Activated T-helper 2 cell treated with anti-CD3 and anti-CD28 coated beads, Interferon-gamma antibody, Interleukin-2, Interleukin-4, amounts not matched to agents 10 μg/mL and 5 μg/mL and 100 μg/mL, durations not matched to agents 14 hours and 24 hours and 36 hours (primary cell): ENCODE measurements around the gene SFXN1. TPM values are rescaled to one million over a fixed set of nuclear protein-coding genes. Genes with fewer than 3 reads are reported as not detected.

Experiments
- DNase-seq: peaks from one replicate; pipeline ENCODE4 v3.0.0; 2021; ENCODE audit warnings: low spot score
- H3K27ac Mint-ChIP-seq: one replicate; pipeline ENCODE4 v1.8.0; 2021; ENCODE audit warnings: mixed read lengths
- H3K27me3 Mint-ChIP-seq: one replicate; pipeline ENCODE4 v1.8.0; 2021; ENCODE audit warnings: low read depth, mixed read lengths
- H3K36me3 Mint-ChIP-seq: one replicate; pipeline ENCODE4 v1.8.0; 2021; ENCODE audit warnings: low read depth, mixed read lengths
- H3K4me1 Mint-ChIP-seq: one replicate; pipeline ENCODE4 v1.8.0; 2021; ENCODE audit warnings: low read depth, mixed read lengths
- H3K4me3 Mint-ChIP-seq: one replicate; pipeline ENCODE4 v1.8.0; 2021; ENCODE audit warnings: low read depth, mild to moderate bottlenecking, moderate library complexity, mixed read lengths
- H3K9me3 Mint-ChIP-seq: one replicate; pipeline ENCODE4 v1.8.0; 2021; ENCODE audit warnings: mixed read lengths
- intact Hi-C: fragments of 100-400 bp; cut with micrococcal nuclease; formaldehyde crosslinking; loops from one replicate; pipeline ENCODE4 v1.15.1; 2023
- total RNA-seq: library from RNA; stranded (reverse); gene quantifications from 2 replicates; pipeline ENCODE4 v1.2.3, GENCODE V29; 2022

The SFXN1 gene
- total RNA-seq, 1 donor from 2014 or later = 318 TPM

- H3K27ac Mint-ChIP-seq = no peak overlapping the region
- H3K9me3 Mint-ChIP-seq = no peaks in the 10 kb centered on the region
- H3K4me1 Mint-ChIP-seq = peaks cover 19% of the 10 kb centered on the region
- intact Hi-C loops = loop anchor here (5.0 kb wide), 1 partner anchor 504 kb away; no protein-coding TSS in a partner anchor
- H3K27me3 Mint-ChIP-seq = peaks cover 43% of the 10 kb centered on the region
- no peak for DNase-seq
- no peak overlapping the region for H3K4me3 Mint-ChIP-seq
- H3K36me3 Mint-ChIP-seq = no peaks in the 10 kb centered on the region
These were observed 22.1 kb upstream of the SFXN1 start for GRCh38 chr5:175456105-175456742.

- Mint-ChIP-seq H3K4me1 (peaks cover 19% of the 10 kb centered on the region), H3K4me3 (no peak overlapping the region), H3K36me3 (no peaks in the 10 kb centered on the region), H3K27ac (no peak overlapping the region), H3K9me3 (no peaks in the 10 kb centered on the region), H3K27me3 (peaks cover 34% of the 10 kb centered on the region)
- no peak for DNase-seq
- intact Hi-C loops = loop anchor here (5.0 kb wide), 1 partner anchor 505 kb away; no protein-coding TSS in a partner anchor
These were observed 20.9 kb upstream of the SFXN1 start for GRCh38 chr5:175457466-175457865.

GRCh38 chr5:175460126-175460525, 18.2 kb upstream of the SFXN1 start:
- DNase-seq = no peak
- no peak overlapping the region for H3K27ac Mint-ChIP-seq
- H3K36me3 Mint-ChIP-seq = no peaks in the 10 kb centered on the region
- intact Hi-C loops = no loop called here
- H3K9me3 Mint-ChIP-seq = no peaks in the 10 kb centered on the region
- H3K4me1 Mint-ChIP-seq = peaks cover 25% of the 10 kb centered on the region
- H3K4me3 Mint-ChIP-seq = no peak overlapping the region
- peaks cover 18% of the 10 kb centered on the region for H3K27me3 Mint-ChIP-seq

- no peaks in the 10 kb centered on the region for H3K9me3 Mint-ChIP-seq
- H3K4me1 Mint-ChIP-seq = peaks cover 25% of the 10 kb centered on the region
- DNase-seq = no peak
- intact Hi-C loops = no loop called here
- H3K27me3 Mint-ChIP-seq = peaks cover 15% of the 10 kb centered on the region
- no peaks in the 10 kb centered on the region for H3K36me3 Mint-ChIP-seq
- H3K27ac Mint-ChIP-seq = no peak overlapping the region
- no peak overlapping the region for H3K4me3 Mint-ChIP-seq
These were observed 17.8 kb upstream of the SFXN1 start for GRCh38 chr5:175460552-175460951.

- intact Hi-C loops = no loop called here
- H3K9me3 Mint-ChIP-seq = no peaks in the 10 kb centered on the region
- peaks cover 13% of the 10 kb centered on the region for H3K27me3 Mint-ChIP-seq
- peaks cover 24% of the 10 kb centered on the region for H3K4me1 Mint-ChIP-seq
- no peak for DNase-seq
- H3K36me3 Mint-ChIP-seq = no peaks in the 10 kb centered on the region
- no peak overlapping the region for H3K27ac Mint-ChIP-seq
- H3K4me3 Mint-ChIP-seq = no peak overlapping the region
These were observed 17.0 kb upstream of the SFXN1 start for GRCh38 chr5:175461370-175461769.

- Mint-ChIP-seq H3K27me3 (peaks cover 10% of the 10 kb centered on the region), H3K4me3 (no peak overlapping the region), H3K27ac (no peak overlapping the region), H3K9me3 (no peaks in the 10 kb centered on the region), H3K4me1 (peaks cover 18% of the 10 kb centered on the region), H3K36me3 (no peaks in the 10 kb centered on the region)
- intact Hi-C loops = no loop called here
- no peak for DNase-seq
These were observed 14.7 kb upstream of the SFXN1 start for GRCh38 chr5:175463641-175464040.

- Mint-ChIP-seq H3K27me3 (peaks cover 5% of the 10 kb centered on the region), H3K4me1 (peaks cover 15% of the 10 kb centered on the region), H3K4me3 (no peak overlapping the region), H3K27ac (no peak overlapping the region), H3K36me3 (no peaks in the 10 kb centered on the region), H3K9me3 (no peaks in the 10 kb centered on the region)
- intact Hi-C loops = no loop called here
- DNase-seq = peak; percentile 63
These were observed 14.1 kb upstream of the SFXN1 start for GRCh38 chr5:175464074-175464941.

GRCh38 chr5:175464942-175465233, 13.5 kb upstream of the SFXN1 start:
- no peaks in the 10 kb centered on the region for H3K9me3 Mint-ChIP-seq
- no peak for DNase-seq
- H3K4me3 Mint-ChIP-seq = no peak overlapping the region
- peaks cover 5% of the 10 kb centered on the region for H3K27me3 Mint-ChIP-seq
- intact Hi-C loops = loop anchor here (1.0 kb wide), 1 partner anchor 13 kb away; the partner anchor contains the start of gene SFXN1
- peaks cover 15% of the 10 kb centered on the region for H3K4me1 Mint-ChIP-seq
- H3K36me3 Mint-ChIP-seq = no peaks in the 10 kb centered on the region
- no peak overlapping the region for H3K27ac Mint-ChIP-seq

- Mint-ChIP-seq H3K4me3 (no peak overlapping the region), H3K4me1 (peaks cover 11% of the 10 kb centered on the region)
These were observed 13.1 kb upstream of the SFXN1 start for GRCh38 chr5:175465282-175465681.

GRCh38 chr5:175466700-175467318, 11.6 kb upstream of the SFXN1 start:
- Mint-ChIP-seq H3K36me3 (no peaks in the 10 kb centered on the region), H3K4me1 (peaks cover 19% of the 10 kb centered on the region), H3K27ac (no peak overlapping the region), H3K9me3 (no peaks in the 10 kb centered on the region), H3K27me3 (peaks cover 5% of the 10 kb centered on the region), H3K4me3 (no peak overlapping the region)
- intact Hi-C loops = no loop called here
- DNase-seq = no peak

More at GRCh38 chr5:175465282-175465681, 13.1 kb upstream of the SFXN1 start:
- peaks cover 5% of the 10 kb centered on the region for H3K27me3 Mint-ChIP-seq
- no peaks in the 10 kb centered on the region for H3K9me3 Mint-ChIP-seq
- intact Hi-C loops = loop anchor here (1.0 kb wide), 1 partner anchor 13 kb away; the partner anchor contains the start of gene SFXN1
- DNase-seq = no peak
- no peak overlapping the region for H3K27ac Mint-ChIP-seq
- no peaks in the 10 kb centered on the region for H3K36me3 Mint-ChIP-seq

- intact Hi-C loops = no loop called here
- Mint-ChIP-seq H3K4me1 (peaks cover 20% of the 10 kb centered on the region), H3K27me3 (peaks cover 5% of the 10 kb centered on the region), H3K9me3 (no peaks in the 10 kb centered on the region), H3K27ac (no peak overlapping the region), H3K36me3 (no peaks in the 10 kb centered on the region), H3K4me3 (no peak overlapping the region)
- DNase-seq = no peak
These were observed 10.2 kb upstream of the SFXN1 start for GRCh38 chr5:175467983-175468690.

- Mint-ChIP-seq H3K4me3 (no peak overlapping the region), H3K27me3 (peaks cover 4% of the 10 kb centered on the region), H3K4me1 (peaks cover 20% of the 10 kb centered on the region), H3K27ac (no peak overlapping the region), H3K9me3 (no peaks in the 10 kb centered on the region), H3K36me3 (no peaks in the 10 kb centered on the region)
- DNase-seq = no peak
- intact Hi-C loops = no loop called here
These were observed 9.5 kb upstream of the SFXN1 start for GRCh38 chr5:175468892-175469291.
